Tibial nerve (tissue), 4 donors: Measurements from ENCODE around the gene SALL4. TPM values are rescaled to one million over a fixed set of nuclear protein-coding genes. Genes with fewer than 3 reads are reported as not detected.

Source experiments
- DNase-seq, 2 donors: peaks; one replicate each; pipeline ENCODE4 v3.0.0-alpha.2; 2019; ENCODE audit warnings: low spot score in 2 of 2
- H3K27ac ChIP-seq, 4 donors: fragments of 200-600 bp; sonication (generic) in 3 of 4; one replicate each; pipeline ENCODE4 v1.5.1; 2017 to 2019; ENCODE audit warnings: mild to moderate bottlenecking in 1 of 4
- H3K27me3 ChIP-seq, 2 donors: fragments of 200-600 bp; sonication (generic) in 1 of 2; one replicate each; pipeline versions ENCODE4 v1.5.1 to v1.6.0; 2017 to 2019
- H3K36me3 ChIP-seq, 3 donors: fragments of 200-600 bp; sonication (generic); one replicate each; pipeline ENCODE4 v1.5.1; 2018 to 2019
- H3K4me1 ChIP-seq, 4 donors: fragments of 200-600 bp; sonication (generic) in 3 of 4; one replicate each; pipeline ENCODE4 v1.5.1; 2017 to 2019
- H3K4me3 ChIP-seq, 4 donors: fragments of 200-600 bp; sonication (generic) in 3 of 4; one replicate each; pipeline ENCODE4 v1.5.1; 2017 to 2019; ENCODE audit warnings: mild to moderate bottlenecking in 1 of 4, moderate library complexity in 1 of 4
- H3K9me3 ChIP-seq, 4 donors: fragments of 200-600 bp; sonication (generic) in 3 of 4; one replicate each; pipeline ENCODE4 v1.5.1; 2017 to 2019
- EP300 ChIP-seq, 2 donors: sonication (generic); formaldehyde crosslinking; IDR thresholded peaks; one replicate each; pipeline ENCODE4 v1.6.1; 2017; ENCODE audit warnings: antibody characterized with exemption in 2 of 2, mild to moderate bottlenecking in 1 of 2
- POLR2A ChIP-seq, 2 donors: fragments of 450-650 bp; IDR thresholded peaks; one replicate each; pipeline ENCODE4 v1.6.1; 2017; ENCODE audit warnings: antibody characterized with exemption in 2 of 2, mild to moderate bottlenecking in 2 of 2, moderate library complexity in 2 of 2
- WGBS, 2 donors: methylation state at CpG; one replicate each; pipeline ENCODE4 v1.1.5; 2018; 5-methylcytosine and 5-hydroxymethylcytosine counted together
- total RNA-seq, 4 donors: library from RNA; depleted of rRNA; stranded (reverse); fragments of >200 nt; gene quantifications; one replicate each; pipeline ENCODE4 v1.1.0, GENCODE V29; 2016
- TF ChIP-seq, protein P1 (sequence below), 5 experiments: fragments of 200-600 bp in 3 of 5; fragments of 450-650 bp in 2 of 5; sonication (generic) in 3 of 5; IDR thresholded peaks; one replicate each; pipeline ENCODE4 v1.5.1; 2016 to 2019; ENCODE audit warnings: antibody characterized with exemption in 5 of 5, mild to moderate bottlenecking in 3 of 5, moderate library complexity in 2 of 5

Gene SALL4
- total RNA-seq, 4 donors from 2014 or later = 0.39 to 1.2 (median 0.54) TPM

GRCh38 chr20:51736947-51737346 is 65.4 kb downstream of the SALL4 start:
- H3K9me3 ChIP-seq = no peaks in the 10 kb centered on the region
- no peak overlapping the region for H3K27ac ChIP-seq
- no peaks in the 10 kb centered on the region for H3K27me3 ChIP-seq
- TF ChIP-seq, protein P1, sequence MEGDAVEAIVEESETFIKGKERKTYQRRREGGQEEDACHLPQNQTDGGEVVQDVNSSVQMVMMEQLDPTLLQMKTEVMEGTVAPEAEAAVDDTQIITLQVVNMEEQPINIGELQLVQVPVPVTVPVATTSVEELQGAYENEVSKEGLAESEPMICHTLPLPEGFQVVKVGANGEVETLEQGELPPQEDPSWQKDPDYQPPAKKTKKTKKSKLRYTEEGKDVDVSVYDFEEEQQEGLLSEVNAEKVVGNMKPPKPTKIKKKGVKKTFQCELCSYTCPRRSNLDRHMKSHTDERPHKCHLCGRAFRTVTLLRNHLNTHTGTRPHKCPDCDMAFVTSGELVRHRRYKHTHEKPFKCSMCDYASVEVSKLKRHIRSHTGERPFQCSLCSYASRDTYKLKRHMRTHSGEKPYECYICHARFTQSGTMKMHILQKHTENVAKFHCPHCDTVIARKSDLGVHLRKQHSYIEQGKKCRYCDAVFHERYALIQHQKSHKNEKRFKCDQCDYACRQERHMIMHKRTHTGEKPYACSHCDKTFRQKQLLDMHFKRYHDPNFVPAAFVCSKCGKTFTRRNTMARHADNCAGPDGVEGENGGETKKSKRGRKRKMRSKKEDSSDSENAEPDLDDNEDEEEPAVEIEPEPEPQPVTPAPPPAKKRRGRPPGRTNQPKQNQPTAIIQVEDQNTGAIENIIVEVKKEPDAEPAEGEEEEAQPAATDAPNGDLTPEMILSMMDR (IDR thresholded peaks at IDR 0.05) = no peak
- TF ChIP-seq POLR2A (IDR thresholded peaks at IDR 0.05) (no peak), EP300 (IDR thresholded peaks at IDR 0.05) (no peak)
- DNase-seq = no peak
- H3K4me3 ChIP-seq = no peak overlapping the region
- peaks cover 0 to 28% (median 3%) of the 10 kb centered on the region in 4 donors for H3K4me1 ChIP-seq
- WGBS, 2 donors = 74 to 75% methylated on average over 5 of the region's 5 CpGs
- H3K36me3 ChIP-seq = no peaks in the 10 kb centered on the region

DNA sequence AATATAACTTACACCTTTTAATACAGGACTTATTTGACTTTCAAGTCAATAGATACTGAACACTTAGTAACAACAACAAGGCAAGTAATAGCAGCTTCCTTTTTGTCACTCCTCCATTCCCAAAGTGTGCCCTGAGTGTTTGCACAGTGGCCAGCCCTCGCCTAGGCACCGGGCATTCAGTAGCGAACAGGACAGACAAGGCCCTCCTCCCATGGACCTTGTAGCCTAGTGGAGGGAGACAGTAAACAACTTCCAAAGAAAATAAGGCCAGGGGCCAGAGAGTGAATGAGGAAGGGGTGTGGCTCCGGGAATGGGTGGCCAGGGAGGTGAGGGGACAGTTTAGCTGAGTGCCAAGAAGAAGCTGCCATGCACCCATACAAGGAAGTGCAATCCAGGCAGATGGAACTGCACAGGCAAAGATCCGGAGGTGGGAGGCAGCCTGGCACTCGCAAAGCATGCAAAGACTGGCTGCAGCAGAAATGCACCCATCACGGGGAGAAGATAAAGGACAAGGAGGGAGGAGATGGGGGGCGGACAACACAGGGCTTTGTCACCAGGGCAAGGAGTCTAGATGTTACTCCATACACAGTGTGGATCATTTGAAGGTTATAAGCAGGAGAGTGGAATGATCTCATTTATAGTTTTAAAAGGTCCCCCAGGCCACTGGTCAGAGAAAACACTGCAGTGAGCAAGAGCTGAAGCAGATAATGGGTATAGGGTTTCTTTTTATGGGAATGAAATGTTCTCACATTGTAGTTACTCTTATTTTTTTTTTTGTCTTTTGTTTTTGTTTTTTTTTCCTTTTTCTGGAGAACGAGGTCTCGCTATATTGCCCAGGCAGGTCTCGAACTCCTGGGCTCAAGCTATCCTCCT is 66.4 kb downstream of the SALL4 start:
- TF ChIP-seq, protein P1 (IDR thresholded peaks at IDR 0.05) = no peak
- TF ChIP-seq POLR2A (IDR thresholded peaks at IDR 0.05) = no peak
- no peak for TF ChIP-seq EP300 (IDR thresholded peaks at IDR 0.05)
- no peak for DNase-seq

GRCh38 chr20:51734876-51735720 is 67.2 kb downstream of the SALL4 start:
- no peak overlapping the region for H3K4me3 ChIP-seq
- H3K4me1 ChIP-seq = peaks cover 0 to 34% (median 3%) of the 10 kb centered on the region in 4 donors
- no peaks in the 10 kb centered on the region for H3K9me3 ChIP-seq
- TF ChIP-seq, protein P1 (IDR thresholded peaks at IDR 0.05) = no peak
- TF ChIP-seq POLR2A (IDR thresholded peaks at IDR 0.05) = no peak
- TF ChIP-seq EP300 (IDR thresholded peaks at IDR 0.05) = no peak
- no peaks in the 10 kb centered on the region for H3K27me3 ChIP-seq
- 55 to 57% methylated on average over 13 of the region's 13 CpGs for WGBS, 2 donors
- no peak overlapping the region for H3K27ac ChIP-seq
- no peaks in the 10 kb centered on the region for H3K36me3 ChIP-seq
- DNase-seq = no peak

More for the DNA sequence above, 66.4 kb downstream of the SALL4 start:
- no peaks in the 10 kb centered on the region for H3K36me3 ChIP-seq
- no peak overlapping the region for H3K4me3 ChIP-seq
- no peaks in the 10 kb centered on the region for H3K27me3 ChIP-seq
- 70% methylated on average over 11 of the region's 11 CpGs for WGBS, 2 donors
- H3K4me1 ChIP-seq = peaks cover 0 to 34% (median 3%) of the 10 kb centered on the region in 4 donors
- H3K27ac ChIP-seq = no peak overlapping the region
- H3K9me3 ChIP-seq = no peaks in the 10 kb centered on the region

- Histone ChIP-seq H3K27me3 (no peaks in the 10 kb centered on the region), H3K36me3 (no peaks in the 10 kb centered on the region), H3K4me1 (peaks cover 0 to 34% (median 3%) of the 10 kb centered on the region in 4 donors), H3K9me3 (no peaks in the 10 kb centered on the region), H3K4me3 (no peak overlapping the region), H3K27ac (no peak overlapping the region)
- DNase-seq = no peak
- no peak for TF ChIP-seq EP300 (IDR thresholded peaks at IDR 0.05)
- 80 to 90% methylated on average over 3 of the region's 3 CpGs for WGBS, 2 donors
Measured at GRCh38 chr20:51733070-51733469, 69.3 kb downstream of the SALL4 start.

Other genes starting within 250 kb of the SALL4 start
- 10 to 100 TPM; 36.1 to 47.4 (median 38.1) TPM for gene ATP9A, start 34.1 kb downstream of the SALL4 start, total RNA-seq